GM12891 (cell line): ENCODE measurements around the gene KIF16B.

ENCODE experiments used
- POLR2A ChIP-seq: IDR thresholded peaks from 2 replicates; pipeline ENCODE4 v1.6.1; 2011; ENCODE audit warnings: low read depth, low read length, control low read depth
- POLR2AphosphoS5 ChIP-seq: IDR thresholded peaks from 2 replicates; pipeline ENCODE4 v1.6.1; 2011; ENCODE audit warnings: low read depth, low read length, control low read depth
- POU2F2 ChIP-seq: IDR thresholded peaks from 2 replicates; pipeline ENCODE4 v1.6.1; 2011; ENCODE audit warnings: low read depth, mild to moderate bottlenecking, control low read depth, low read length, moderate library complexity
- SPI1 ChIP-seq: IDR thresholded peaks from 2 replicates; pipeline ENCODE4 v1.6.1; 2011; ENCODE audit warnings: low read depth, low read length, control low read depth
- TAF1 ChIP-seq: IDR thresholded peaks from 2 replicates; pipeline ENCODE4 v1.6.1; 2011; ENCODE audit warnings: low read depth, low read length, control low read depth

GRCh38 chr20:16293590-16293989 lies 279.7 kb downstream of the KIF16B start:
- TF ChIP-seq SPI1 (no peak), POU2F2 (no peak), POLR2A (no peak), TAF1 (no peak), POLR2AphosphoS5 (no peak)
